Mucosa of gallbladder (tissue), 1 donor: ENCODE data around the gene DMRT1. TPM values are rescaled to one million over a fixed set of nuclear protein-coding genes. Genes with fewer than 3 reads are reported as not detected.
"Not testable (repeated sequence)": the region's sequence is repeated elsewhere in the genome, so short reads cannot be mapped to it uniquely, and the experiment has no call there.

ENCODE experiments used
- DNase-seq: peaks from one replicate; pipeline ENCODE4 v3.0.0-alpha.2; 2020; ENCODE audit warnings: low spot score
- total RNA-seq: library from RNA; stranded (reverse); gene quantifications from one replicate; pipeline ENCODE4 v1.2.1, GENCODE V29; 2021
- donor health status: DM: no; HTN: no; CAD: no.

Gene DMRT1
- total RNA-seq, 1 donor from 2014 or later = not detected

- DNase-seq = not testable (repeated sequence)
Observed at GRCh38 chr9:998299-999110, 157.0 kb downstream of the DMRT1 start.

GRCh38 chr9:1001838-1002237, 160.3 kb downstream of the DMRT1 start:
- DNase-seq = no peak

- DNase-seq = no peak
Observed at GRCh38 chr9:1002678-1003077, 161.2 kb downstream of the DMRT1 start.

GRCh38 chr9:1005043-1005667, 163.7 kb downstream of the DMRT1 start:
- DNase-seq = peak; percentile 33

GRCh38 chr9:1007312-1007711, 165.8 kb downstream of the DMRT1 start:
- DNase-seq = no peak

GRCh38 chr9:1008216-1008615, 166.7 kb downstream of the DMRT1 start:
- no peak for DNase-seq

GRCh38 chr9:1009101-1009707, 167.7 kb downstream of the DMRT1 start:
- DNase-seq = peak; percentile 85

- DNase-seq = no peak
Observed at GRCh38 chr9:1013021-1013420, 171.5 kb downstream of the DMRT1 start.

- no peak for DNase-seq
Observed at GRCh38 chr9:1014225-1014624, 172.7 kb downstream of the DMRT1 start.

- no peak for DNase-seq
Observed at GRCh38 chr9:1014640-1015039, 173.1 kb downstream of the DMRT1 start.

GRCh38 chr9:1018121-1018520, 176.6 kb downstream of the DMRT1 start:
- DNase-seq = no peak

Other genes starting within 250 kb of the DMRT1 start
- not detected for gene DMRT3, start 135.0 kb downstream of the DMRT1 start, total RNA-seq
- not detected for gene DMRT2, start 208.7 kb downstream of the DMRT1 start, total RNA-seq